GM18951 (cell line): ENCODE results near the gene RFTN2.
"Not testable (repeated sequence)": the region's sequence is repeated elsewhere in the genome, so short reads cannot be mapped to it uniquely, and the experiment has no call there.

Experiments used
- POLR2A ChIP-seq: IDR thresholded peaks from 4 replicates; pipeline ENCODE4 v1.6.1; 2011; ENCODE audit warnings: mild to moderate bottlenecking; ENCODE audit not compliant: insufficient read length, insufficient read depth; ENCODE audit errors: extremely low read depth
- in situ Hi-C: fragments of 300-500 bp; cut with MboI; formaldehyde crosslinking; loops from one replicate; pipeline ENCODE4 v1.12.0; 2022; ENCODE audit warnings: low sequenced_read_pairs, mixed read lengths, inconsistent platforms; ENCODE audit not compliant: unreplicated experiment

Gene RFTN2

DNA sequence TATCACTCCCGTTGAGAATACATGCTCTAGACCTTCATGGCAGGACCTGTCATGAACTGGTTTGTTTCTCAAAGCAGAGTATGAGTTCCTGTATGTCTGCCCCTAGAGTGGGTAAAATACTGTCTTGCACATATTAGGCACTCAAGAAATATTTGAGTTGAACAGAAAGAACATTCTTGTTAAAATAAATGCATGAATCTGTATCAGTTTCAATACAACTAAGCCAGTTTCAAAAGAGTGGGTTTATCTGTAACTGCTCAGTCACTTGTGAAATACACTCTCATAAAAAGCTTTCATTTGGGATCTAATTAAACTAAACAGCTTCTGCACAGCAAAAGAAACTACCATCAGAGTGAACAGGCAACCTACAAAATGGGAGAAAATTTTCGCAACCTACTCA, 69.2 kb downstream of the RFTN2 start:
- no peak for TF ChIP-seq POLR2A
- in situ Hi-C loops = no loop called here

DNA sequence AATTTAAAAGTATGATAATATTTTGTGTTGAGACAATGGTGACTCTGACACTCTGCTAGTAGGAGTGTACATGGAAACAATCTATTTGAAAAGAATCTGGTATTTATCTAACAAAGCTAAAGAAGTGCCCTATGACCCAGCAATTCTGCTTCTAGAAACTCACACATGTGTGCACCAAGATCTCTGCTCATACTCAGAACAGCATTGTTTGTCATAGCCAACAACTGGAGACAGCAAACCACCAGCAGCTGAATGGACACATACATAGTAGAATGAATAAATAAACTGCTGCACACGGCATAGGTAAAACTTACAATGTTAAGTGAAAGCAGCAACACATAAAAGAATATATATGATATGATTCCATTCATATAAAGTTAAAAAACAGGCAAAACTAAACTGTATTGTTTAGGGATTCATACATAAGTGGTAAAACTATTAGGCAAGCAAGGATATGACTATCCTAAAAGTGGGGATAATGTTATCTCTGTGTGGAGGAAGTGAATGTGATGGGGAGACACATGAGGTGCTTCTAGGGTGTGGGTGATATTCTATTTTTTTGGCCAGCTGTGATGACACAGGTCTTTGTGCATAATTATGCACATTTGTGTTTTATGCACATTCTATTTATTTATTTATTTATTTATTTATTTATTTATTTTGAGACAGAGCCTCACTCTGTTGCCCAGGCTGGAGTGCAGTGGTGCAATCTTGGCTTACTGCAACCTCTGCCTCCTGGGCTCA, 71.1 kb downstream of the RFTN2 start:
- no peak for TF ChIP-seq POLR2A

GRCh38 chr2:197601726-197602125, 73.7 kb downstream of the RFTN2 start:
- in situ Hi-C loops = no loop called here
- TF ChIP-seq POLR2A = no peak

More for the DNA sequence above, 71.1 kb downstream of the RFTN2 start:
- in situ Hi-C loops = no loop called here

DNA sequence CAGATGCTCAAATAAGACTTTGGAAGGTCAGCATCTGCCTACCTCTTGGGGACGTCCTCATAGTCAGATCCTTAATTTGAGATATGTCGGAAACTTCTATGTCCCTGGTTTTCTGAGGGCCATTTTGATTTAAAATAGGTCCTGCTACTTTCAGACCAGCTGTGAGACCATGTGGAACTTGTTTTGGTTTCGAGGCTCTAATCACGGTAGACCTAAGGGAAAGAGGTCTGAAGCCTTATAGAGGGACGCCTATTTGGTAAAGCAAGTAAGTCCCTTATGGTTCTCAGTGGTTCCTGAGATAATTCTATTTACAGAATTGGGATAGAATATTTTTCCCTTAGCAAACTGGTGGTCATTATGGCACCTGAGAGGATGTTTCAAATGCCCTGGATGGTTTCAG, 75.1 kb downstream of the RFTN2 start:
- no peak for TF ChIP-seq POLR2A
- in situ Hi-C loops = no loop called here

- in situ Hi-C loops = no loop called here
- no peak for TF ChIP-seq POLR2A
These were observed 76.0 kb downstream of the RFTN2 start for GRCh38 chr2:197599285-197599965.

- no peak for TF ChIP-seq POLR2A
- in situ Hi-C loops = no loop called here
These were observed 76.9 kb downstream of the RFTN2 start for GRCh38 chr2:197598450-197598849.

- in situ Hi-C loops = no loop called here
- TF ChIP-seq POLR2A = no peak
These were observed 78.2 kb downstream of the RFTN2 start for GRCh38 chr2:197597166-197597565.

GRCh38 chr2:197596766-197597165, 78.6 kb downstream of the RFTN2 start:
- TF ChIP-seq POLR2A = no peak

DNA sequence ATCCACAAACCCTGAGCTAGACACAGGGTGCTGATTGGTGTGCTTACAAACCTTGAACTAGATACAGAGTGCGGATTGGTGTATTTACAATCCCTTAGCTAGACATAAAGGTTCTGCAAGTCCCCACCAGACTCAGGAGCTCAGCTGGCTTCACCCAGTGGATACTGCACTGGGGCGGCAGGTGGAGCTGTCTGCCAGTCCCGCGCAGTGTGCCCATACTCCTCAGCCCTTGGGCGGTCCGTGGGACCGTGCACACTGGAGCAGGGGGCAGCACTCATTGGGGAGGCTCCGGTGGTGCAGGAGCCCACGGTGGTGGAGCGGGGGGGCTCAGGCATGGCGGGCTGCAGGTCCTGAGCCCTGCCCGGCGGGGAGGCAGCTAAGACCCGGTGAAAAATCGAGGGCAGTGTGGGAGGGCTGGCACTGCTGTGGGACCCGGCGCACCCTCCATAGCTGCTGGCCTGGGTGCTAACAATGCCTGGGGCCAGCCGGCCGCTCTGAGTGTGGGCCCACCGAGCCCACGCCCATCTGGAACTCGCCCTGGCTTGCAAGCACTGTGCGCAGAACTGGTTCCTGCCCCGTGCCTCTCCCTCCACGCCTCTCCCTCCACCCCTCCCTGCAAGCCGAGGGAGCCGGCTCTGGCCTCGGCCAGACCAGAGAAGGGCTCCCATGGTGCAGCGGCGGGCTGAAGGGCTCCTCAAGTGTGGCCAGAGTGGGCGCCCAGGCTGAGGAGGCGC, 83.9 kb downstream of the RFTN2 start:
- no peak for TF ChIP-seq POLR2A
- in situ Hi-C loops = no loop called here

More at GRCh38 chr2:197596766-197597165, 78.6 kb downstream of the RFTN2 start:
- in situ Hi-C loops = no loop called here

- in situ Hi-C loops = not testable (repeated sequence)
These were observed 88.1 kb downstream of the RFTN2 start for GRCh38 chr2:197587255-197587654.

DNA sequence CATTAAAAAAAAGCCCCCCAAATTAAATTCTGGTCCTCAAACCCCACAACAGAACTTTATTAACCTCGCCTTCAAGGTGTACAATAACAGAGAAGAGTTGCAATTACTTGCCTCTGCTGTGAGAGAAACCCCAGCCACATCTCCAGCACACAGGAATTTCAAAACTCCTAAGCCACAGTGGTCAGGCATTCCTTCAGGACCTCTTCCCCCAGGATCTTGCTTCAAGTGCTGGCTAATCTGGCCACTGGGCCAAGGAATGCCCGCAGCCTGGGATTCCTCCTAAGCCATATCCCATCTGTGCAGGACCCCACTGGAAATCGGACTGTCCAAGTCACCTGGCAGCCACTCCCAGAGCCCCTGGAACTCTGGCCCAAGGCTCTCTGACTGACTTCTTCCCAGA, 95.2 kb downstream of the RFTN2 start:
- in situ Hi-C loops = not testable (repeated sequence)

DNA sequence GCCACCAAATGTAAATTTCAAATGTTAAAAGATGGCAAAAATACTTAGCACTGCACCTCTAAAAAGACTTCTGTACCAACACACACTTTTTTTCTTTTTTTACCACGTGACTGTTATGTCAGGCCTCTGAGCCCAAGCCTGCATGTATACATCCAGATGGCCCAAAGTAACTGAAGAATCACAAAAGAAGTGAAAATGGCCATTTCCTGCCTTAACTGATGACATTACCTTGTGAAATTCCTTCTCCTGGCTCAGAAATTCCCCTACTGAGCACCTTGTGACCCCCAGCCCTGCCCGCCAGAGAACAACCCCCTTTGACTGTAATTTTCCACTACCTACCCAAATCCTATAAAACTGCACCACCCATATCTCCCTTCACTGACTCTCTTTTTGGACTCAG, 97.1 kb downstream of the RFTN2 start:
- in situ Hi-C loops = not testable (repeated sequence)

GRCh38 chr2:197577446-197577845, 97.9 kb downstream of the RFTN2 start:
- no peak for TF ChIP-seq POLR2A
- in situ Hi-C loops = no loop called here

- TF ChIP-seq POLR2A = no peak
- in situ Hi-C loops = no loop called here
These were observed 98.8 kb downstream of the RFTN2 start for GRCh38 chr2:197576631-197577030.
